ACHN (cell line): Measurements from ENCODE around the gene B4GALT3.

Experiments
- DNase-seq: peaks from one replicate; pipeline ENCODE4 v3.0.0-alpha.2; 2015
- in situ Hi-C: cut with HindIII; loops from 2 replicates; pipeline ENCODE4 v1.10.0; 2017; ENCODE audit warnings: low sequenced_read_pairs, low pct_ligation_motif_present, low pct_unique_long_range_greater_than_20kb

B4GALT3 gene

DNA sequence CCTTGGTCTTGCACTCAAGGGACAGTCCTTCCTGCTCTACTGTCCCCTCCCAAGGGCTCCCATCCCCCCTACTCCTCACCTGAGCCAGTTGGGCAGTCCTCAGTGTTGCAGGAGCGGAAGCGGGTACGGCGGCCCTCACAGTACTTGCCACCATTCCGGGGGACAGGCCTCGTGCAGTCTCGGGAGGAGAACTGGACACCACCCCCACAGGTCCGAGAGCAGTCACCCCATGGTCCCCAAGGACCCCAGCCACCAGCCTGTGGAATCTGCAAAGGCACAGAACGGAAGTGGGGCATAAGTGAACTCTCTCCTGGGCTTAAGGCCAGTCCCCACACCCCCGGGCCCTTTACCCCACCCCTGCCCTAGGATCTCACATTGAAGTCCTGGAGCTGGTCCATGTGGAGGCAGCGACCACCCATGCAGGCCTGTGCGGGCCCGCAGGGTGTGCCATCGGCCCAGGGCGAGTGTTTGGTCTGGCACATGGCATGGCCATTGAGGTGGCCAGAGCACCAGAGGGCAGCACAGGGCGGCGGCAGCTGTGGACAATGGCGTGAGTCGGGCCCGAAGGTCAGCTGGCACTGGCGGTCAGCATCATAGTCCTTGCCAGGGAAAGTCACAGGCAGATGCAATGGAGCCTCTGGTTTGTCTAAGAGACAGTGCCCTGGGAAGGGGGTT is 16.4 kb upstream of the B4GALT3 start:
- in situ Hi-C loops: no loop called here
- no peak for DNase-seq

DNA sequence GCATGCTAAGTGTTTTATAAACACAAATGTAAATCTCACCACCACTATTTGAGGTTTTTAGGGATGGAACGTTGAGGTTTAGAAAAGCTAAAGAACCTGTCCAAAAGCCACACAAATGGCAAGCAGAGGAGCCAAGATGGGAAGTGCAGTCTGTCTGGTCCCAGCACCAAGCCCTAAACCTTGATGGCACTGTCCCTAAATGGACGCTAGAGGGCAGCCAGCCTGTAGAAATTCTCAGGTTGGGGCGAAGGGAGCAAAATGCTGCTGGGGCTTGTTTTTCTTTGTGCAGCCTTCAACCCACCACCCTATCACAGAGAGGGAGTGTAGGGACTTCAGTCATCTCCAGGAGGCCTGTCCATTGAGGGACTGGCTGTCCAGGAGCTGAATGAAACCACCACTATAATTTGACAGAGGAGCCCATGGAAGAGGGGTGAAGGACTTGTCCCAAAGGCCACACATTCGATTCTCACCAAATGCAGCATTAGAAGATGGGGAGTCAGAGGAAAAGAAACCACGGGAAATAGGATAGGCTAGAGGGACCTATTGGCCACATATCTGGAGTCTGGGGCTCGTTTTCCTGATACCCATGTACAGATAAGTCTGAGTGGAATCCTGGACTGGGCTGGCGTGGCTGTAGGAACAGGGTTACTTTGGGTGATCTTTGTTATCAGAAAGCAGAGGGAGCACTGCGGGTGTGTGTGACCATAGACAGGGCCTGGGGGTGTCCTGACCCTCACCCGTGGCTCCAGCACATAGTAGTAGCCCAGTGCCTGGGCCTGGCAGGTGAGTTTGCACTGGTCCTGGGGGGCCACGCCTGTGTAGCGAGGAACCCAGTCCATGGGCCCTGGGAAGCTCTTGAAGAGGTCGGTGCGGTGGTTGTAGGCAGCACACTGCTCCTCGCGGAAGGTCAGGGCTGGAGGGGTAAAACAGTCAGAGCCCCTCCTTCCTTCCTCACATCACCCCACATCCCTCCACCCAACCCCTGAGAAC is 15.5 kb upstream of the B4GALT3 start:
- in situ Hi-C loops: no loop called here
- peak; percentile 74 for DNase-seq

DNA sequence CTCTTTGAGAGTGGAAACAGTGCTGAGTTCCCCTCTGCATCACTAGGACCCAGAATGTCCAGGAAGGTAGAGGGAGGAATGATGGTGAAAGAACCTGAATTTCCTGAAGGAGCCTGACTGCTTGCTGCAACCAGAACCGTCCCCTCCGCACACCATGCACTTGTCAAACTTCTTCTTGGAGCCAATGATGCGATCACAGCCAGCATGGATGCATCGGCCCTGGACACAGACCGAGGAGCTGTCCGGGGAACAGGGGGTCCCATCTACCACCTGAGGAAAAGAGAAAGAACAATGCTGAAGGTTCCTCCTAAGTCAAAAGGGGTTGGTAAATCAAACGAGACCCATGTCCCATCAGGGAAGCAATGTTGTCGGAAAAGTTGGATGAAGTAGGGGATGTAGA is 14.7 kb upstream of the B4GALT3 start:
- DNase-seq: no peak
- in situ Hi-C loops: no loop called here

DNA sequence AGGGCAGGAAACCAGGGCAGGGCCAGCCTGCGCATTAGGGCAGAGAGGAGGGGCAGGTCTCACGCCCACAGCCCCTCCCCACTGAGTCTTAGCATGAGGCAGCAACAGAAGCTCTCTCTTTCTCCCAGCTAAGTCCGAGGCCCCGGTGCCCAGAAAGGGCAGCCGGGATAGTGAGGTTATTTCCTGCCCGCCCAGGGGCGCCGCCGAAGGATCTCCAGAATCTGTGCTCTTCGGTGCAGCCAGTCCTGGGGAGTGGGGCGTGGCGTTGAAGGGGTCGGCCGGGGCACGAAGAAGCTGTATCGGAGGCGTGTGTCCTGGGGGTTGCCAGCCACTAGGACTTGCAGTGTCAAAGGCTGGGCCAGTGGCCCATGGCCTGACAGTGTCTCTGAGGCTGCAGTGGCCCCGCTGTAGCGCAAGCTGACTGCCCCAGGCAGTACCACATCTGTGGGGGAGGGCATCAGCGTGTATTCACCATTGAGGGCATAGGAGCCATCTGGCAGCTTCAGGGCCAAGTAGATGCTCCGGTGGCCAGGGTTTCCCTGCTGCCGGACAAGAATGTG is 13.7 kb upstream of the B4GALT3 start:
- DNase-seq: no peak
- in situ Hi-C loops: no loop called here

DNA sequence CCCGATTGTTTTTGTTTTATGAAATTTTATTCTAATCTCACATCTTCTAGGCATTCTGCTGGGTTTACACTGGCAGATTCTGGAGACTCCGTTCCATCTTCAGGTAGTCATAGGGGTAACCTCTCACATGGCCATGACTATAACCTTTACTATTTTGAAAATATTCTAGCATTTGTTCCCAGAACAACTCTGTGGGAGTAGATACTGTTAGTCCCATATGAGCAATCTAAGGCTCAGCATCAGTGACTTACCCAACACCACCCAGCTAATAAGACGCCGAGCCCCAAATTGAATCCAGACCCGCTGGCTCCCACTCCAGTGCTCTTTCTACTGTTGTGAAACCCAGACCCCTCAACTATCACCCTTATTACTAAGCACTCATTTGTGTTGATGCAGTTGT is 11.7 kb upstream of the B4GALT3 start:
- no peak for DNase-seq
- in situ Hi-C loops: no loop called here

DNA sequence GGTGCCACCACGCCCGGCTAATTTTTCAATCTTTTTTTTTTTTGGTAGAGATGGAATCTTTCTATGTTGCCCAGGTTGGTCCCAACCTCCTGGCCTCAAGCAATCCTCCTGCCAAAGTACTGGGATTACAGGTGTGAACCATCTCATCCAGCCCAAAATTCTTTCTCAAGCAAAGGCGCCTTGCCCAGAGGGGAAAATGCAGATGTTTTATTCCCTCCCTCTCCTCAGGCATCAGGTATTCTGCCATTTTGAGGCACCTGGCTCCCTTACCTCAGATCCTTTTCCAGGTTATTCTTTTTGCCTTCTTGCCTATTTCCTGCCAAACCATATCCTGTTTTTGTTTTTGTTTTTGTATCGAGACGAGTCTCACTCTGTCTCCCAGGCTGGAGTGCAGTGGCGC is 11.1 kb upstream of the B4GALT3 start:
- in situ Hi-C loops: no loop called here
- DNase-seq: no peak

DNA sequence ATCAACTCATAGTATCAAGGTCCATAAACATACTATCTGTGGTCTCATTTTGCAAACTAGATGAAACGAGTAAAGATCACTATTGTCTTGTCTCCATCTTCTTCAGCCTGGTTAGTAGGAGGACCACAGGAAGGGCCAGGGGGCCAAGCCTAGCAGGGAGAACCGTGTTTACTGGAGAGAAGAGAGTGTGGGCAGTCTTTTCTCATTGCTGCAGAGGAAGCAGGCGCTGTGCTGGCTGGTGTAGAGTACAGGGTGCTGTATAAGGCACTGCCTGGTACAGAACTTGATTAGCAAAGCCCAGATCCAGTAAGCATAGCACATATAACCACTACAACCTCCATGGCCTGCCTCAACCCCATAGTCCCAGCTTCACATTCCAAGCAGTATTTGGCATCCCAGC is 10.0 kb upstream of the B4GALT3 start:
- in situ Hi-C loops: no loop called here
- no peak for DNase-seq

DNA sequence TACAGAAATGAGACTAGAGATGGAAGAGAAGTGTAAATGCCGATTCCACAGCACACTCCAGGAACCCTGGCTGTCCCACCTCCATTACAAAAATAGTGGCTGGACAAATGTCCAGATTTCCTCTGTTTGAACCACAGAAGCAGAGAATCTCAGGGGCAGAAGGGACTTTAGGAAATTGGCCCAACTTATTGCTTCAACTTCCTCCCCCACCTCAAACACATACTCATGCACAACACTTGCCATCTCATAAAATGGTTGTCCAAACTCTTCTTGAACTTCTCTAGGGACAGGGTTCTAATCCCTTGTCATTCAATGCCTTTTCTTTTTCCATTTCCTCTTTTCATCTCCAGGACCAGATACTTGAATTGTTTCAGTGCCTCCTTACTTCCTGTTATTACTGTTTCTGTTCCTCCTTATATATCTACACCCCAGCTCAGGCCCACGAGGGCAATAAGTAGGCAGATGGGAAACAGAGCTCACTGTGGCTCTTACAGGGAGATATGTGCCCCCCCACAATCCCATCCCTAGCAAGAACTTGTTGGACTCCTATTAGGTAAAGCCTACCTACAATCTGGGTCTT is 8.5 kb upstream of the B4GALT3 start:
- in situ Hi-C loops: no loop called here
- no peak for DNase-seq

DNA sequence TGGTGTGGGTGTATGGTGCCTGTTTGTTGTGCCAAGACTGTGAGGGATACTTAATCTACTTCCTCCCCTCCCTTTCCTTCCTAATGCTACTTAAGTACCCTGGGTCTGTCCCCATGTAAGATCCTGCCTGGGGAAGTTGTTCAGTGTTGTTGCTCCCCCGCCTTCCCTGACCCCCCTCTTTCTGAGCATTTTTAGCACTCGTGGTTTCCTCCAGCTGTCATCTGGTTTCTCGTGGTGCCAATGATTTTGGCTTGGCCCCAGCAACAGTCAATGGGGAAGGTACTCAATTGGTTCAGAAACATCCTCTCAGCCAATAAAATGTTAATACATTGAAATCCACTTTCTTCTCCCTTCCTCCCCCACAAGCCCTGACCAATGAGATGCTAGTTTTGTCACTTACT is 8.0 kb upstream of the B4GALT3 start:
- peak; percentile 19 for DNase-seq
- in situ Hi-C loops: no loop called here

DNA sequence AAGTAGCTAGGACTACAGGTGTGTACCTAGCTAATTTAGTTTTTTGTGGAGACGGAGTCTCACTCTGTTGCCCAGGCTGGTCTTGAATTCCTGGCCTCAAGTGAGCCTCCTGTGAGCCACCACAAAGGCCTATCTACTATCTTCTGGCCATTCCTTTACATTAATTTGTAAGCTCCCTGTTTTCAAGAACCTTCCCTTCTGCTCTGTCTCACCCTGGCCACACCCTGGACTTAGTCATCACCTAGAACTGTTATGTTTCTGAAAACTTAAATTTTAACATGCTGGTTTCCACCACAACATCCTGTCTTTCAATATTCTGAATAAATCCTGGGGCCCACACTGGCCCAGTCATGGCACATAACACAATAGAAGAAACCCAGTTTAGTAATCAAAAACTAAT is 4.9 kb upstream of the B4GALT3 start:
- in situ Hi-C loops: no loop called here
- peak; percentile 36 for DNase-seq

DNA sequence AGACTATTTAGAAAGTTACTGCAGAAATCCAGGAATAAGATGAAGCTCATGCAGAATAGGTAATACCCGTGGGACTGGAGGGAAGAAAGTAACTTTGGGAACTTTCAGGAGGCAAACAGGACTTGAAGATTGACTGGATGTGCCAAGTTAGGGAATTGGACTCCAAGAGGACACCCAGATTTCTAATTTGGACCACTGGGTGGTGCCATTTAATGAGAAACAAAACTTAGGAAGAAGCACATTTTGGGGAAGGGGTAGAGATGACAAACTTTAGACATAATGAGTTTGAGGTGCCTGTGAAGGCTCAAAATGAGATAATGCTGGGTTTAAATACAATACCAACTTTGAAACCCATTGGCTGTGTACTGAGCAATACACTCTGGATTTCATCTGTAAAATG is 3.3 kb upstream of the B4GALT3 start:
- DNase-seq: peak; percentile 24
- in situ Hi-C loops: no loop called here

DNA sequence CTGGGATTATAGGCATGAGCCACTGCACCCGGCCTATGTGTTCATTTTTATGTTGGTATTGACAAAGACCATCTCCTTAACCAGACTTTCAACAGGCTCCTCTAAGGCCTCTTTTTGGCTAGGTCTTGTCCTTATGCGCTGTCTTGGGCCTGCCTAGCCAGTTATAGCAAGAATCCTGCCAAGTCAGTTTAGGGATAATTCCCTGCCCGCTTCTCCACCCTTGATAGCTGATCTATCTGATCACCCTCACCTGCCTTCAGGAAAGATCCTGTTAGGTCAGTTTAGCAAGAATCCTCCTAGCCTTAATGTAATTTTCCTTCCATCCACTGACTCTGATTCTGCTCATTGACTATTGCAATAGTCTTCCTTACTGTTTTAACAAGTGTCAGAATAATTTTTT is 2.4 kb upstream of the B4GALT3 start:
- in situ Hi-C loops: no loop called here
- no peak for DNase-seq

DNA sequence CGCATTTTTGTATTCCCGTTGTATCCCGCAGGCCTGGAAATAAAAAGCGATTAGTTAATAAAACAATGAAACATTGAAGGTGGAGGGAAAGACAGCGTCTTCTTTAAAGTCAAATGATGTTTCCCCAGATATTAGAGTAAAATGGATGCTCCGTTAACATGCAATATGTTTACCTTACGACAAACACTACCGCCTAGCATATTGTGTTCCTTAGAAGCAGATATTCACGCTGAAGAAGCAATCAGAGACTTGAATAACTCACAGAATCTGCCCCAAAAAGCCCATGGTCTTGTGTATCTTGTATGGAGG is 583 bp upstream of the B4GALT3 start:
- no peak for DNase-seq
- in situ Hi-C loops: no loop called here

DNA sequence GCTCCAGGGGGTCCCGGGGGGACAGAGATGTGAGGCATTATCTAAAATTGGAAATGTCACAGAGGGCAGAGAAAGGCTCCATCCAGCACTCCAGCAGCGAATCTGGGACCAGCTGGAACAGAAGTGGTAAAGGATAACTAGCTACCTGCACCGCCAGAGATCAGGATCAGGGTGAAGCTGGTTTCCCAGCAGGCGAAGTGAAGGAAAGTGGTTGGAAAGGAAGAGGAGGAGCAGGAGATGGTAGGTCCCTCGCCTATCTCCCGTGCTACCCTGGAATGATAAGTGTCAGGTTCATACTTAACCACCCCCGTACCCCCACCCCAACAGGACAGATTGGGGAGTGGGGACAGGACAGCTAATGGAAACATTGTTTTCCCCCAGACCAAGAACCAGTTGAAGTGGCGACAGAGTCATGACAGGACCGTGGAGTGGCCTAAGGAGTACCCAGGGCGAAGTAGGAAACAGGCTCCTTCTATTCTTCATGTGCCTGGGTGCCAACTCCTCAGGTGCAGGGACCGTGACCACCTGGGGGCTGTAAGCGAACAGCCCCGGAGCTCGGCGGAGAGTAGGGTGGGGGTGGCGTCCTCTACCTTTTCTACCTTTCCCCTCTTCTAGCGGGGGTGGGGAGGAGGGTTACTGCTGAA is 717 bp downstream of the B4GALT3 start:
- no peak for DNase-seq
- in situ Hi-C loops: no loop called here

DNA sequence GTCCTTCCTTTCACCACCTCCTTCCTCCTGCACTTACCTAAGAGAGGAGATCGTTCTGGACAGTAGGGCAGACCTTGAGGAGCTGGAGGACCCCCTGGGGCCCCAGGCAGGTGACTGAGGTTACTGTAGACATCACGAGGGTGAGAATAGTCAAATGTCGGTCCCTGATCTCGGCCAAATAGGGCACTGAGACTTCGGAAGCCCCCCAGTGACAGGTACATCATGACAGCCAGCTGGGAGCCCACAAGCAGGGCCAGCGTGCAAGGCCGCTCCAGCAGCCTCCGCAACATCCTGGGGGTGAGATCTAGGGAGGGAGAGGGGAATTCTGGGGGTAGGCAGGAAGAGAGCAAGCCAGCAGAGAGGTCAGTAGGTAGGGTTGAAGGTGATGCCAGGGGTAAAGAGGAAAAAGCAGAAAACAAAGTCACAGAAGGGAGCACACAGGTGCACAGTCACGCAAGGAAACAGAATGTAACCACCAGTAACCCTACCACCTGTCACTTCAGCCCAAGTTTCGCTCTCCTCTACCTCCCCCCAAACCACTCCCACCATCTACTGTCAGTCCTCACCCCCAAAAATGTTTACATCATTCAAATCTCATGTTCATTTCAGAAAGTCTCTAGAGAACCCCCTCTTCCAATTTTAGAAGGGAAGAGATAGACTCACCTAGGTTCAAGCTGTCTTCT is 1.4 kb downstream of the B4GALT3 start:
- in situ Hi-C loops: no loop called here
- DNase-seq: no peak

DNA sequence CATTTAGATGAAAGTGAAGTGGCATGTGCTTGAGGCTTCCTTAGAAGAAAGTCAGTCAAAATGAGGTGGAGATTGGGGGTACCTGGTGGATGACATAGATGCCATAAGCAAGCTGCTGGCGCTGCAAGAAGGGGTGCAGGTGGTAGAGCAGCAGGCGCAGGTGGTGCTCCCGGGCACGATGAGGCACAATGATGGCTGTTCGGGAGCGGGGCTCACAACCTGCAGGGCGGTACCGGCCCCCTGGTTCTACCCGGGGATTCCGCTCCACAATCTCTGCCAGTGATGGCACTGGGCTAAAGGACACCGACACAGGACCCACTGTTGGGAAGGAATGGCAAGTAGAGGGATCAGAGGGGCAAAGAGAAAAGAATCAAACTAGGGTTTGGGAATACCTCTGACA is 2.4 kb downstream of the B4GALT3 start:
- in situ Hi-C loops: no loop called here

DNA sequence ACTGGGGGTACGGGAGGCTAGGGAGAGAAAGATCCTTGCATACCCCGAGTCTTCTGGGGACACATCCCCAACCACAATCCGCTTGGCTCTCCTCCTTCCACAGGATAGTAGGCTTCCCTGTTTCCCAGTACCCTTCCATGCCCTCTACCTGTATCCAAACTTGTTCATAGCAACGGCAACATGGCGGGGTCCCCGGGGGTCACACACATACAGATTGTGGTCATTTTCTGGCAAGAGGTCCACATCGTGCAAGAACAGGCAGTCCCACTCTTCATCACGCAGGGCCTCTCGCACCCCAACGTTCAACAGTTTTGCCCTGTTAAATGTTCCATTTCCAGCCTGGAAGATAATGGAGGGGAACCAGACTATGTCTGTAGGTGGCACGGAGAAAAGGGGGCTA is 3.6 kb downstream of the B4GALT3 start:
- in situ Hi-C loops: no loop called here
- DNase-seq: no peak

More for the DNA sequence above, 2.4 kb downstream of the B4GALT3 start:
- no peak for DNase-seq

DNA sequence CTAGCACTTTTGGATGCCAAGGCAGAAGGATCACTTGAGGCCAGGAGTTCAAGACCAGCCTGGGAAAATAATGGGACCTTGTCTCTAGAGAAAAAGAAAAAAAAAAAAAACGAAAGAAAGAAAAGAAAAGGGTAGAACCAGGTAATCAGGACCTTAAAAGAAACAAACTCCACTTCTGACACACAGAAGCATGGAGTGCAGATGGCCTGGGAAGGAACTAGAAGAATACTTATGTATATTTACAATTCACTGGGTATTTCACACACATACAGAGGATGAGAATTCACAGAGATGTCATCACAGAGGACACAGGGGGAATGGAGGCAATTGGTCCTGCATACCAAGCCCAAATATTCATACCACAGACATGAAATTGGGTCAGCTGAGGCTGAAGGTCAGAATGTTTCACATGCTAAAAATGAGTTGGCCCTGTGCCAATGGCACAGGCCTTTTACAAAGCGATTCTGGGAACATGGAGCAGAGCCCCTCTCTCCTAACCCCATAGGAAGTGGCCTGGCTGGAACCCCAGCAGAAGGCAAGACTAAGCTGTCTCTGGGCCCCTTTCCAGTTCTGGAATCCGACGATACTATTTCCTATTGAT is 4.4 kb downstream of the B4GALT3 start:
- DNase-seq: no peak
- in situ Hi-C loops: no loop called here
